ENCODE results near the gene LUZP1.

Gene LUZP1

GRCh38 chr1:23125489-23125888 is 43.2 kb downstream of the LUZP1 start:
- H3K4me3 ChIP-seq (replicated peaks in 1 of 2; ENCODE audit: low read depth in 2 of 2, low read length in 2 of 2): no peak overlapping the region
- DNase-seq (ENCODE audit: low read depth in 2 of 2): no peak
- TF ChIP-seq CTCF (IDR thresholded peaks at IDR 0.05; ENCODE audit: low read depth, low read length): no peak

DNA sequence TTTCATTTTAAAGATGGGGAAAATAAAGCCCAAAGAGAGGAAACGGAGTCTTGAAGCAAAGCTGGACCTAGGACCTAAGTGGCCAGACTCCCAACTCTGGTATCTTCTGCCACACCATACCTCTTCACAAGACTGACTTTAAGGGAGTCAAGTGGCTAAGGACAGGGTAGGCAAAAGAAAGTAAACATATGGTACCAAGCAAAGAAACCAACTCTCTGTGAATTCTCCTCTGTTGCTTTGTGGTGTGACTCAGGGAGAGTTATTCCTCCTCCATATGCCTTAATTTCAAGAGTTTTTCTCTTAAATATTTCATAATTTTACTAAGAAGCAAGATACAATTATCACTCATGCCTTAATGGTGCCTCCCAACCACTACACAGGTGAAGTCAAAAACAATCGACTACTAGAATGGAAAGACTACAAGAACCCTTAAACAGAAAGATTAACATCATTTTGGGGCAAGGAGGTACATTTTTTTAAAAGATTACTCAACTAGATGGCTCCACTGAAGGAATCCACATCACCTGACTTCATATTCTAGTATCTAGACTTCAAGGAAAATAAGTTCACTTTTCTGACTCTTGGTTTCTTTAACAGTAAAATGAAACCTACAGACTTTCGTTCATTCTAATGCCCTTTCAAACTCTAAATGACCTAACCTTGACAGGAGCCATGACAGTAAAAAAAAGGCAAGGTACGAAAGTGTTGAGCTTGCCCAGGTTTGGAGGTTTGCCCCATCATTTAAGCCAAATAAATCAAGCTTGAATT is 44.2 kb downstream of the LUZP1 start:
- TF ChIP-seq CTCF (IDR thresholded peaks at IDR 0.05; ENCODE audit: low read depth, low read length): no peak
- DNase-seq (ENCODE audit: low read depth in 2 of 2): no peak
- no peak overlapping the region for H3K4me3 ChIP-seq (replicated peaks in 1 of 2; ENCODE audit: low read depth in 2 of 2, low read length in 2 of 2)

DNA sequence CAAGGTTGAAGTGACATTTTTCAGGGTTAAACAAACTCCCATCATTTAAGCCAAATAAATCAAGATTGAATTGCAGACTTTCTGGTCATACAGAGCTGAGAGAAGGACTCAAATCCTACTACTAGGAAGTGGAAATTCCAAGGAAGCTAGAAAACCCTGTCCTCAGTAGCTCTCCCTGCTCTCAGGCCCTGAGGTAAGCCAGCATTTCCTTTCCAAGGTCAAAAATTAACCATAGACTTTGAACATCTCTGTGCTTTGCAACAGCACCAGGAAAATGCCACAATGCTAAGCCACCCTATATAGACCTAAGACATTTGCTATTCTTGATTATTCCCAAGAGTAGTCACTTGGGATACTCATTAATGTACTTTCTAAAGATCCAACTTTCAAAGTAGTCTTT is 45.1 kb downstream of the LUZP1 start:
- no peak for TF ChIP-seq CTCF (IDR thresholded peaks at IDR 0.05; ENCODE audit: low read depth, low read length)
- no peak overlapping the region for H3K4me3 ChIP-seq (replicated peaks in 1 of 2; ENCODE audit: low read depth in 2 of 2, low read length in 2 of 2)
- DNase-seq (ENCODE audit: low read depth in 2 of 2): no peak

GRCh38 chr1:23122796-23123195 is 45.9 kb downstream of the LUZP1 start:
- DNase-seq (ENCODE audit: low read depth in 2 of 2): no peak

GRCh38 chr1:23122023-23122748 is 46.5 kb downstream of the LUZP1 start:
- TF ChIP-seq CTCF (IDR thresholded peaks at IDR 0.05; ENCODE audit: low read depth, low read length): no peak
- peak; percentile 56 to 79 for DNase-seq (ENCODE audit: low read depth in 2 of 2)
- H3K4me3 ChIP-seq (replicated peaks in 1 of 2; ENCODE audit: low read depth in 2 of 2, low read length in 2 of 2): no peak overlapping the region

More at GRCh38 chr1:23122796-23123195, 45.9 kb downstream of the LUZP1 start:
- H3K4me3 ChIP-seq (replicated peaks in 1 of 2; ENCODE audit: low read depth in 2 of 2, low read length in 2 of 2): no peak overlapping the region
- no peak for TF ChIP-seq CTCF (IDR thresholded peaks at IDR 0.05; ENCODE audit: low read depth, low read length)

DNA sequence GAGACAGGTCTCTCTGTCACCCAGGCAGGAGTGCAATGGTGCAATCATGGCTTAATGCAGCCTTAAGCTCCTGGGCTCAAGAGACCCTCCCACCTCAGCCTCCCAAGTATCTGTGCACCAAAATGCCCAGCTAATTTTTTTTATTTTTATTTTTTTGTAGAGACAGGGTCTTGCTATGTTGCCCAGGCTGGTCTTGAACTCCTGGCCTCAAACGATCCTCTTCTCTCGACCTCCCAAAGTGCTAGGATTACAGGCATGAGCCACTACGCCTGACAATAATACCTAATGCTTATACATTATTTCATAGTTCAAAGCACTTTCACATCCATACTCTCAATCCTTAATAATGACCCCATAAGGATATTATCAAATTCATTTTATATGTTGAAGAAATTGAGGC is 48.3 kb downstream of the LUZP1 start:
- DNase-seq (ENCODE audit: low read depth in 2 of 2): no peak
- H3K4me3 ChIP-seq (replicated peaks in 1 of 2; ENCODE audit: low read depth in 2 of 2, low read length in 2 of 2): no peak overlapping the region
- TF ChIP-seq CTCF (IDR thresholded peaks at IDR 0.05; ENCODE audit: low read depth, low read length): no peak
